CD4-positive, alpha-beta T cell treated with Interleukin-12 subunit alpha and Interleukin-12 subunit beta, for 1 hour (primary cell): ENCODE data around the gene AFF1.
"Not testable (repeated sequence)": the region's sequence is repeated elsewhere in the genome, so short reads cannot be mapped to it uniquely, and the experiment has no call there.

ENCODE experiments used
- DNase-seq: peaks from one replicate; pipeline ENCODE4 v3.0.0-alpha.2; 2020

Gene AFF1

GRCh38 chr4:87067124-87067885 lies 132.5 kb downstream of the AFF1 start:
- DNase-seq: no peak

GRCh38 chr4:87068583-87069021 lies 133.8 kb downstream of the AFF1 start:
- no peak for DNase-seq

- DNase-seq: no peak
Observed at GRCh38 chr4:87069037-87069742, 134.4 kb downstream of the AFF1 start.

GRCh38 chr4:87071401-87071800 lies 136.6 kb downstream of the AFF1 start:
- DNase-seq: no peak

GRCh38 chr4:87072545-87072944 lies 137.7 kb downstream of the AFF1 start:
- not testable (repeated sequence) for DNase-seq

GRCh38 chr4:87073199-87074120 lies 138.6 kb downstream of the AFF1 start:
- peak; percentile 45 for DNase-seq

GRCh38 chr4:87074121-87074488 lies 139.3 kb downstream of the AFF1 start:
- no peak for DNase-seq

- DNase-seq: no peak
Observed at GRCh38 chr4:87075876-87076275, 141.1 kb downstream of the AFF1 start.

GRCh38 chr4:87076690-87077358 lies 142.0 kb downstream of the AFF1 start:
- no peak for DNase-seq

- no peak for DNase-seq
Observed at GRCh38 chr4:87077914-87078585, 143.2 kb downstream of the AFF1 start.

GRCh38 chr4:87078987-87079486 lies 144.2 kb downstream of the AFF1 start:
- no peak for DNase-seq

GRCh38 chr4:87079967-87080366 lies 145.2 kb downstream of the AFF1 start:
- DNase-seq: no peak

- no peak for DNase-seq
Observed at GRCh38 chr4:87080462-87080861, 145.7 kb downstream of the AFF1 start.

- DNase-seq: no peak
Observed at GRCh38 chr4:87081826-87082225, 147.0 kb downstream of the AFF1 start.

- DNase-seq: not testable (repeated sequence)
Observed at GRCh38 chr4:87085732-87086131, 150.9 kb downstream of the AFF1 start.

- DNase-seq: no peak
Observed at GRCh38 chr4:87086143-87086805, 151.5 kb downstream of the AFF1 start.

- no peak for DNase-seq
Observed at GRCh38 chr4:87087015-87087414, 152.2 kb downstream of the AFF1 start.

GRCh38 chr4:87087420-87087819 lies 152.6 kb downstream of the AFF1 start:
- DNase-seq: no peak

- DNase-seq: no peak
Observed at GRCh38 chr4:87088186-87088585, 153.4 kb downstream of the AFF1 start.

- DNase-seq: no peak
Observed at GRCh38 chr4:87089368-87089767, 154.6 kb downstream of the AFF1 start.

GRCh38 chr4:87090305-87090704 lies 155.5 kb downstream of the AFF1 start:
- no peak for DNase-seq
